Measurements from ENCODE around the gene RASSF7.

Gene RASSF7

GRCh38 chr11:611001-611996 is 50.5 kb downstream of the RASSF7 start:
- DNase-seq = no peak

- no peak for DNase-seq
Observed at GRCh38 chr11:612201-612960, 51.6 kb downstream of the RASSF7 start.

GRCh38 chr11:612961-613300 is 52.2 kb downstream of the RASSF7 start:
- no peak for DNase-seq

GRCh38 chr11:613369-613968 is 52.7 kb downstream of the RASSF7 start:
- no peak for DNase-seq
